Prostate gland (tissue), 2 donors: Measurements from ENCODE around the gene KCNAB1.

ENCODE experiments used
- POLR2A ChIP-seq: fragments of 450-650 bp; IDR thresholded peaks from one replicate; pipeline ENCODE4 v1.6.1; 2016; ENCODE audit warnings: antibody characterized with exemption, mild to moderate bottlenecking
- TF ChIP-seq, protein P1 (sequence below), 4 experiments: fragments of 200-600 bp in 2 of 4; fragments of 450-650 bp in 2 of 4; sonication (generic) in 2 of 4; IDR thresholded peaks; 1 replicate in 3 of 4; 2 replicates in 1 of 4; pipeline ENCODE4 v1.5.1; 2016 to 2019; ENCODE audit warnings: antibody characterized with exemption in 4 of 4, mild to moderate bottlenecking in 2 of 4, moderate library complexity in 2 of 4

DNA sequence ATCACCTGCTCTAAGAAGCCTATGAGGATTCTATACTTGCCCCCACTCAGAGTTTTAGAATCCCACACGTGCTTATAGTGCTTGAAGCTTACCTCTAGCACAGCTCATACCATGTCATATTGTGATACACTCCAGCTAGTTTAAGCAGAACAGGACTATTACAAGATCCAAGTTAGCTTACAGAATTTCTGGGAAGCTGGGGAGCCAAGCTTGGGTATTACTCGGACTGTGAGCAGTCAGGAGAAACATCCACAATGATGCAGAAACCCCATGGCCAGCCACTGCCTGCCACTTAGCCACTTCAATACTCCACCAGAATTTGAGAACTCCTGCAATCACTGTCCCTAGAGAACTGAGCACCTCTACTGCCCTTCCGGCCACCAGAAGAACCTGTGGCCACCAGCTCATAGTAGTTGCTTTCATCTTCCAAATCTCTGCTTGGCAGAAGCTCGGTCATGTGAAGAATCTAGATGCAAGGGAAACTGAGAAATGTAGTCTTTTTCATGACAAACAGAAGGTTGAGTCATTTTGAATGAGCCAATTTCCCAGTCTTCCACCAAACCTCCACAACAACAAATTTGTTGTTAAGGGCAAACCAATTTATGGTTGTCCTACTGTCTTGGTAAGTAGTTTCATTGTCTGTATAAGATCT lies 462.3 kb downstream of the KCNAB1 start:
- TF ChIP-seq, protein P1, sequence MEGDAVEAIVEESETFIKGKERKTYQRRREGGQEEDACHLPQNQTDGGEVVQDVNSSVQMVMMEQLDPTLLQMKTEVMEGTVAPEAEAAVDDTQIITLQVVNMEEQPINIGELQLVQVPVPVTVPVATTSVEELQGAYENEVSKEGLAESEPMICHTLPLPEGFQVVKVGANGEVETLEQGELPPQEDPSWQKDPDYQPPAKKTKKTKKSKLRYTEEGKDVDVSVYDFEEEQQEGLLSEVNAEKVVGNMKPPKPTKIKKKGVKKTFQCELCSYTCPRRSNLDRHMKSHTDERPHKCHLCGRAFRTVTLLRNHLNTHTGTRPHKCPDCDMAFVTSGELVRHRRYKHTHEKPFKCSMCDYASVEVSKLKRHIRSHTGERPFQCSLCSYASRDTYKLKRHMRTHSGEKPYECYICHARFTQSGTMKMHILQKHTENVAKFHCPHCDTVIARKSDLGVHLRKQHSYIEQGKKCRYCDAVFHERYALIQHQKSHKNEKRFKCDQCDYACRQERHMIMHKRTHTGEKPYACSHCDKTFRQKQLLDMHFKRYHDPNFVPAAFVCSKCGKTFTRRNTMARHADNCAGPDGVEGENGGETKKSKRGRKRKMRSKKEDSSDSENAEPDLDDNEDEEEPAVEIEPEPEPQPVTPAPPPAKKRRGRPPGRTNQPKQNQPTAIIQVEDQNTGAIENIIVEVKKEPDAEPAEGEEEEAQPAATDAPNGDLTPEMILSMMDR (IDR thresholded peaks at IDR 0.05): no peak
- TF ChIP-seq POLR2A: no peak
